Fibroblast of villous mesenchyme (primary cell): ENCODE measurements around the gene PPIF. TPM values are rescaled to one million over a fixed set of nuclear protein-coding genes. Genes with fewer than 3 reads are reported as not detected.

Source experiments
- DNase-seq: peaks from one replicate; pipeline ENCODE4 v3.0.0-alpha.2; 2010; ENCODE audit warnings: low read depth
- H3K4me3 ChIP-seq: 2 replicates; pipeline ENCODE4 v1.5.1; 2011; ENCODE audit warnings: low read depth, mild to moderate bottlenecking, low read length
- CTCF ChIP-seq: IDR thresholded peaks from 2 replicates; pipeline ENCODE4 v1.5.1; 2012; ENCODE audit warnings: low read depth, mild to moderate bottlenecking, low read length; ENCODE audit not compliant: insufficient read depth
- total RNA-seq: library from RNA; depleted of rRNA; stranded (reverse); fragments of >200 nt; gene quantifications from 2 replicates; pipeline ENCODE4 v1.2.3, GENCODE V29; 2012

PPIF gene
- total RNA-seq, 1 donor = 42.7 TPM

GRCh38 chr10:79308969-79309665 is 38.2 kb upstream of the PPIF start:
- no peak for TF ChIP-seq CTCF
- DNase-seq = no peak

GRCh38 chr10:79310200-79310865 is 36.9 kb upstream of the PPIF start:
- H3K4me3 ChIP-seq = no peak overlapping the region
- no peak for DNase-seq
- no peak for TF ChIP-seq CTCF

More at GRCh38 chr10:79308969-79309665, 38.2 kb upstream of the PPIF start:
- H3K4me3 ChIP-seq = no peak overlapping the region

GRCh38 chr10:79310911-79311573 is 36.2 kb upstream of the PPIF start:
- no peak for DNase-seq
- no peak for TF ChIP-seq CTCF
- H3K4me3 ChIP-seq = no peak overlapping the region

GRCh38 chr10:79311581-79312407 is 35.5 kb upstream of the PPIF start:
- no peak overlapping the region for H3K4me3 ChIP-seq
- DNase-seq = no peak
- no peak for TF ChIP-seq CTCF

GRCh38 chr10:79312601-79313187 is 34.6 kb upstream of the PPIF start:
- H3K4me3 ChIP-seq = no peak overlapping the region
- TF ChIP-seq CTCF = no peak
- DNase-seq = no peak

- no peak for DNase-seq
- no peak overlapping the region for H3K4me3 ChIP-seq
- no peak for TF ChIP-seq CTCF
Observed at GRCh38 chr10:79313320-79313719, 33.9 kb upstream of the PPIF start.
